Caki2 (cell line): ENCODE data around the gene CD63. TPM values are rescaled to one million over a fixed set of nuclear protein-coding genes. Genes with fewer than 3 reads are reported as not detected.

Source experiments
- DNase-seq: peaks from one replicate; pipeline ENCODE4 v3.0.0-alpha.2; 2015; ENCODE audit warnings: low read depth
- in situ Hi-C: cut with HindIII; loops from 2 replicates; pipeline ENCODE4 v1.10.0; 2016; ENCODE audit warnings: low sequenced_read_pairs, low pct_unique_long_range_greater_than_20kb, mixed read lengths
- total RNA-seq: library from RNA; depleted of rRNA; stranded (reverse); fragments of >200 nt; shearing (Covaris generic); gene quantifications from 2 replicates; pipeline ENCODE4 v1.2.3, GENCODE V29; 2014; ENCODE audit warnings: low replicate concordance

The CD63 gene
- total RNA-seq, 1 experiment from 2014 or later: 1,429 TPM

DNA sequence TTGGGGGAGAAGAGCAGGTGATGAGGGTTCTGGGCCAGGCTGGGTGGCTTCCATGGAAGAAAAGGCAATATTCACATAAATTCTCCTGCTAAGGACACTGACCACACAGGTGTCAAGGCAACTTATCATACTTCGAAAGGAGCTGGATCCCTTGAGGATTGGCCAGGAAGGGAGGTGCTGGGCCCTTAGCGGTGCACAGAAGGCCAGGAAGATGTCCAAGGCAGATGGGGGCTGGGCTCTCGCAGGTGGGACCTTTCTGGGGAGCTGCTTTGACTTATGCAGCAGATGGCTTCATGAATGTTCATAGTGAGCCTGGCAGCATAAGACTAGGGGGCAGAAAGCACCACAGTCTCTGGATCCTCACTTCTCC, 3.9 kb downstream of the CD63 start:
- in situ Hi-C loops: no loop called here

DNA sequence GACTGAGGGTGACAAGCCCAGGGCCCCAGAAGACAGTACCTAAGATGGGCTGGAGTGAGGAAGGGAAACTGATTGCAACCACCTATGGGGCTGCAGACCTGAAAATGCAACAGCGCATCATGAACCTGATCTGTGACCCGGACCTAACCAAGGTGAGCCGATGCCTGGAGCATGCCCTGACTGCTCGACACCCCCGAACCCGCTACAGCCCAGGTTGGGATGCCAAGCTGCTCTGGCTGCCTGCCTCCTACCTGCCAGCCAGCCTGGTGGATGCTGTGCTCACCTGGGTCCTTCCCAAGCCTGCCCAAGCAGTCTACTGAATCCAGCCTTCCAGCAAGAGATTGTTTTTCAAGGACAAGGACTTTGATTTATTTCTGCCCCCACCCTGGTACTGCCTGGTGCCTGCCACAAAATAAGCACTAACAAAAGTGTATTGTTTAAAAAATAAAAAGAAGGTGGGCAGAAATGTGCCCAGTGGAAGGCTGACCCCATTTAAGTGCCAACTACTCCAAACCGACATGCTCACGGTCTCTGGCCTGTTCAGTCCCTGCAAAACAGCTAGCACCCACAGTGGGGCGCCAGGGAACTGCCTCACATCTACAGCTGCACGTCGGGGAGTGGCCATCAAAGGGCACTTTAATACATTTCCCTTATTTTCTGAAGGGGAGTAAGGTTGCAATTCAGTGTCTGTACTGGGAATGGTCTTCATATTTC, 4.4 kb downstream of the CD63 start:
- peak; percentile 62 for DNase-seq
- in situ Hi-C loops: no loop called here

More for the DNA sequence above, 3.9 kb downstream of the CD63 start:
- DNase-seq: no peak

DNA sequence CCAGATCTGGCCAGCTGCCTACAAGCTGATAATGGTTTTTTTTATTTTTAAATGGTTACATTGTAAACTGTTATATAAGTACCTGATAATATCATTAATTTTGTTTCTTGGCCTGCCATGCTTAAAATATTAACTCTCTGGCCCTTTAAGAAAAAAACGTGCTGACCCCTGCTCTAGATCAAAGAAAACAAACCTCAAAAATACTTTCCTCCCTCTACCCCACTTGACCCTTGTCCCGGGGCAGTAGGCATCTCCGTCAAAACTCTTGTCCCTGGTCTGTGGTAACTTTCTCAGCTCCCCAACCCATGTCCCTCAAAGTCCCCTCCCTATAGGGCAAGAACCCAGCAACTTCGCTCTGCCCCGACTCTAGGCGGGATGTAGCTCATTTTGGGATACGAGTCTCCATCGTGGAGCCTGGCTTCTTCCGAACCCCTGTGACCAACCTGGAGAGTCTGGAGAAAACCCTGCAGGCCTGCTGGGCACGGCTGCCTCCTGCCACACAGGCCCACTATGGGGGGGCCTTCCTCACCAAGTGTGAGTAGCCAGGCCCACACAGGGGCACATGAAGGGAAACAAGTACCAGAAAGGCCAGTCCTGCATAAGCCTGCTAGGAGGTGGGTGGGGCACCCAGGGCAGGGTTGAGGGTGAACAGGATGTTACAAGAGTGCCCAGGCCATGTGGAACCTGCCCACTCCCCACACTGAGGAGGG, 5.1 kb downstream of the CD63 start:
- no peak for DNase-seq
- in situ Hi-C loops: no loop called here

DNA sequence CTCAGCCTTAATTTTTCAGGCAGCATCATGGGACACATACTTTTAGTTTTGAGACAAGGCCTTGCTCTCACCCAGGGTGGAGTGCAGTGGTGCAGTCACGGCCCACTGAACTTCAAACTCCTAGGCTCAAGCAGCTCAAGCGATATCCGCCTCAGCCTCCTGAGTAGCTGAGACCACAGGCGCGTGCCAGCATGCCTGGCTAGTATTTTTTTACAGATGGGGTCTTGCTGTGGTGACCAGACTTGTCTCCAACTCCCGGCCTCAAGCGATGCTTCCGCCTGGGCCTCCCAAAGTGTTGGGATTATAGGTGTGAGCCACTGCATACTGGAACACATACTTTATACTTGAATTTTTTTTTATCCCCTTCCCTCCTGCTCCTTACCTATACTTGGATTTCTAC, 5.9 kb downstream of the CD63 start:
- peak; percentile 43 for DNase-seq
- in situ Hi-C loops: no loop called here

DNA sequence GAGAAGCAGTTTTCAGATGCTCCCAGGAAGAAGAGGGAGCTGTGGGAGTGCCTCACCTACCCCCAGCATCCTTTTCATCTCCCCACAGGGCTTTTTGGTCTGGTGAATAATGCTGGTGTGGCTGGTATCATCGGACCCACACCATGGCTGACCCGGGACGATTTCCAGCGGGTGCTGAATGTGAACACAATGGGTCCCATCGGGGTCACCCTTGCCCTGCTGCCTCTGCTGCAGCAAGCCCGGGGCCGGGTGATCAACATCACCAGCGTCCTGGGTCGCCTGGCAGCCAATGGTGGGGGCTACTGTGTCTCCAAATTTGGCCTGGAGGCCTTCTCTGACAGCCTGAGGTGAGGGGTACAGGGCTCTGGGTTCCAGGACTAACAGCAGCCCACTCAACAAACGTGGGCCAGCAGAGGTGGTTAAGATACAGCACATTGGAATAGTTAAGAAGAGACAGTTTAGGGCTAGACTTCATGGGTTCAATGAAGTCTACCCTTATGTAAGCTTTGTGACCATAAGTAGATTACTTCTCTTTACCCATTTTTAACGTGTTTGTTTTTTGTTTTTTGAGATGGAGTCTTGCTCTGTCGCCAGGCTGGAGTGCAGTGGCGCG, 7.1 kb downstream of the CD63 start:
- in situ Hi-C loops: no loop called here
- no peak for DNase-seq

DNA sequence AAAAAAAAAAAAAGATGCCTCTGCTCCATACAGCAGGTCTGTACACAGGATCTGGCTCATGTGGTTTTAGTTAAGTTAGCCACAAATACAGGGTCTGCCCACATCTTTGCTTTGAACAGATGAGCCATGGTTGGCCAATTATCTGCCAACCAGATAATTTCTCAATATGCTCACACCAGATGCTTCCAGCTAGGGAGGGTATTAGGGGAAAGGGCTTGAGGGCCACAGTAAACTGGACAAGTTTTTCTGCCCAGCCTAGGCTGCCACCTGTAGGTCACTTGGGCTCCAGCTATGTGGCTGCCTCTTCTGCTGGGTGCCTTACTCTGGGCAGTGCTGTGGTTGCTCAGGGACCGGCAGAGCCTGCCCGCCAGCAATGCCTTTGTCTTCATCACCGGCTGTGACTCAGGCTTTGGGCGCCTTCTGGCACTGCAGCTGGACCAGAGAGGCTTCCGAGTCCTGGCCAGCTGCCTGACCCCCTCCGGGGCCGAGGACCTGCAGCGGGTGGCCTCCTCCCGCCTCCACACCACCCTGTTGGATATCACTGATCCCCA, 7.8 kb downstream of the CD63 start:
- peak; percentile 88 for DNase-seq
- in situ Hi-C loops: no loop called here

DNA sequence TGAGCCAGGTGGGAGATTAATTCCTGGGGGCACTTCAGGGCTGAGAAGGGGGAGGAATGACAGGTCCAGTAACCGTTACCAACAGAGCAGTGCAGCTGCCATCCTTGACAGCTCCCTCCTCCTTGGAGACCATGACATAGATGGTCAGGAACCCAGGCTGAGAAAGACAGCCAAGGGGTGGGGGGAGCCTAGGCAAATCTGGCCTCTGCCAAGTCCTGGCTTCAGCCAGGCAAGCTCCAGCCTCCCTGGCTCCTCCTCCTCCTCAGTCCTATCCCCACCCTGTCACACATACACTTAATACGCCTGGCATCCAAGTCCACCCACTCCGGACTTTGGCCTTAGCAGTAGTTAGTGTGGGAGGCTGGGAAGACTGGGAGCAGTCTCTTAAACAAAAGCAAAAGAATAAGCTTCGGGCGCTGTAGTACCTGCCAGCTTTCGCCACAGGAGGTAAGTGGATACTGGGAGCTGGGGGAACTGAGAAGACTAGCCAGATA, 8.7 kb downstream of the CD63 start, which contains the start of gene RDH5:
Gene RDH5 (plus strand): TSS at position 323 of the 494 bp plus-strand sequence. CDS start 792 bp downstream, outside the sequence.
- DNase-seq: peak; percentile 95
- in situ Hi-C loops: no loop called here

DNA sequence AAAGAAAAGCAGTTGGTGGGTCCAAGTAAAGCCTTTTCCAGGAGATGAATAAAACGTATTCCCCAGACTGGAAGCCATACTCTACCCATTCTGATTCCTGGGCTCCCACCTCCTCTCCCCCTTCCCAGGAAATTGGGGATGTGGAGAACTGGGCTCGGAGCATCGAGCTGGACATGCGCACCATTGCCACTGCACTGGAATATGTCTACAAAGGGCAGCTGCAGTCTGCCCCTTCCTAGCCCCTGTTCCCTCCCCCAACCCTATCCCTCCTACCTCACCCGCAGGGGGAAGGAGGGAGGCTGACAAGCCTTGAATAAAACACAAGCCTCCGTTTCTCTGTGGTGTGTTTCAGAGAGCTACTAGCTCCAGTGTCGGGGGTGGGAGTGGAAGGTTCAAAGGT, 9.4 kb downstream of the CD63 start:
- no peak for DNase-seq
- in situ Hi-C loops: no loop called here

DNA sequence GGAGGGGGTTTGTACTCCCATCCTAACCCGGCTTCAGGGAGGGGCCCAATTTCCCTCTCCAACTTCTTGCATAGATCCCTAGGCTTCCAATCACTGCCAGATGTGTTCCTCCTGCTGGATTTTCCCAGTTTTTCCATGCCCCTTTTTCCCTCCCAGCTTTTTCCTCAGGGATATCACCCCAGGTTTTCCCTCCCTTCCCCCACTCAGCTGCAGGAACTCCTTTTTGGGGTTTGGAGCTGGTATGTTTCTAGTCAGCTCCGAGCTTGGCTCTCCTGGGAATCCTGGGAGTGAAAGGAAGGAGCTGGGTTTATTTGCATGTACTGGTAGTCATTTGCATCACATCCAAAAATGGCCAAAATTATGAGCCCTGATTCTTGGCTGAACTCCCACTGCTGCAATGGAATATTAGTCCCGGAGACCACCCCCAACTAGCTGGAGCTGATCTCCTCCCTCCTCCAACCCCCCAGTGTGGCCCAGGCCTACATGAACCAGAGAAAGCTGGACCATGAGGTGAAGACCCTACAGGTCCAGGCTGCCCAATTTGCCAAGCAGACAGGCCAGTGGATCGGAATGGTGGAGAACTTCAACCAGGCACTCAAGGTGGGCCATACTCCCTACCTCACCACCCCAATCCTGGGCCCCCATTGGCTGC, 10.1 kb downstream of the CD63 start:
- in situ Hi-C loops: no loop called here
- DNase-seq: no peak

GRCh38 chr12:55718015-55718414, 10.8 kb downstream of the CD63 start:
- in situ Hi-C loops: no loop called here
- no peak for DNase-seq

- DNase-seq: peak; percentile 39
- in situ Hi-C loops: no loop called here
Measured at GRCh38 chr12:55717011-55718007, 11.5 kb downstream of the CD63 start.

DNA sequence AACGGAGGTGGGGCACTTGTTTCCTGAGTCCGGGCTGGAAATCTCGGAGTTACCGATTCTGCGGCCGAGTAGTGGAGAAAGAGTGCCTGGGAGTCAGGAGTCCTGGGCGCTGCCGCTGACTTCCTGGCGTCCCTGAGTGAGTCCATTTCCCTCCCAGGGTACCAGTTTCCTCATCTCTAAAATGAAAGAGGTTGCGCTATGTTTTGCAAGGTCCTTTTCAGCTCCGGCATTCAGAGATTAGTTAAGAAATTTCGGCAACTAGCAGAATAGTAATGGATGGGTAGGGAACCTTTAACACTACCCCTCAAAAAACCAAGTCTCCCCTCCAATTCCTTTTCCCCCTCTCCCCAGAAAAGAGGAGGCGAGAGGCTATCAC, 12.2 kb downstream of the CD63 start:
- in situ Hi-C loops: no loop called here
- no peak for DNase-seq

DNA sequence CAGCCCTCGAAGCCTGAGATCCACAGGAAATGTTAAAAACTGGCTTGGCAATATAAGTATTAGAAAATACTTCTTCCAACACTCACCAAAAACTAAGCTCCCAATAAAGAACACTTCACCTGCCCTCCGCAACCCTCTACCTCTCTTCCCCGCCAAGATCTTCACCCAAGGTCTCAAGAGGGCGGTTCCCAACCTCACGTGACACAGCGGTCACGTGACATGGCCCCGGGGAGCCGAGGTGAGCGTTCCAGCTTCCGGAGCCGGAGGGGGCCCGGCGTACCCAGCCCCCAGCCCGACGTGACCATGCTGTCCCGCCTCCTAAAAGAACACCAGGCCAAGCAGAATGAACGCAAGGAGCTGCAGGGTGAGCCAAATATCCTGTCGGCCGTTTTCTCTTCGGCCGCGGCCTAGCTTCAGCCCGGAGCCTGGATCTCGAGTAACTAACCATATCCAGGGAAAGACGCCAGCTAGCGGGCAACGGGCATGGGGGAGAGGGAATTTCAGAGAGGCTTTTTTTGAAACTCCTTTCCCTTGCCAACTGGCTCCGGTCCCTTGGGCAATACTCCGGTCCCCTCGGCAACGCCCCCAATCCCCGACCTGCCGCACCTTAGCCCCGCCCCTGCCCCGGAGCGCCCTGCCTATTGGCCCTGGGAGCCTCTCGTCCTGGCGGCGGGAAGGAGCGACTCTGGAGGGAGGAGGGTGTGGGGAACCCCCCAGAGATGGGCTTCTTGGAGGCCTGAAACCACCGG, 12.8 kb downstream of the CD63 start, which contains the start of gene BLOC1S1:
Gene BLOC1S1 (plus strand): TSS at position 214 of the 749 bp plus-strand sequence. CDS start 6 bp downstream, at position 220.
- peak; percentile 95 for DNase-seq
- in situ Hi-C loops: no loop called here

GRCh38 chr12:55715169-55715764, 13.5 kb downstream of the CD63 start:
- in situ Hi-C loops: no loop called here
- DNase-seq: no peak

- no peak for DNase-seq
- in situ Hi-C loops: no loop called here
Measured at GRCh38 chr12:55713721-55714120, 15.1 kb downstream of the CD63 start.

- DNase-seq: no peak
- in situ Hi-C loops: no loop called here
Measured at GRCh38 chr12:55712700-55713415, 16.0 kb downstream of the CD63 start.
